ENCODE data around the gene PIP4K2A.

GRCh38 chr10:22536620-22537019, 177.8 kb downstream of the PIP4K2A start:
- TF ChIP-seq CTCF (IDR thresholded peaks at IDR 0.05) (no peak), POLR2A (IDR thresholded peaks at IDR 0.05) (no peak)
